ENCODE results near the gene IFT88. TPM values are rescaled to one million over a fixed set of nuclear protein-coding genes. Genes with fewer than 3 reads are reported as not detected.

Gene IFT88
- polyA plus RNA-seq, 1 experiment = 3.8 TPM

GRCh38 chr13:20588529-20589110, 21.7 kb downstream of the IFT88 start:
- TF ChIP-seq, protein P1, sequence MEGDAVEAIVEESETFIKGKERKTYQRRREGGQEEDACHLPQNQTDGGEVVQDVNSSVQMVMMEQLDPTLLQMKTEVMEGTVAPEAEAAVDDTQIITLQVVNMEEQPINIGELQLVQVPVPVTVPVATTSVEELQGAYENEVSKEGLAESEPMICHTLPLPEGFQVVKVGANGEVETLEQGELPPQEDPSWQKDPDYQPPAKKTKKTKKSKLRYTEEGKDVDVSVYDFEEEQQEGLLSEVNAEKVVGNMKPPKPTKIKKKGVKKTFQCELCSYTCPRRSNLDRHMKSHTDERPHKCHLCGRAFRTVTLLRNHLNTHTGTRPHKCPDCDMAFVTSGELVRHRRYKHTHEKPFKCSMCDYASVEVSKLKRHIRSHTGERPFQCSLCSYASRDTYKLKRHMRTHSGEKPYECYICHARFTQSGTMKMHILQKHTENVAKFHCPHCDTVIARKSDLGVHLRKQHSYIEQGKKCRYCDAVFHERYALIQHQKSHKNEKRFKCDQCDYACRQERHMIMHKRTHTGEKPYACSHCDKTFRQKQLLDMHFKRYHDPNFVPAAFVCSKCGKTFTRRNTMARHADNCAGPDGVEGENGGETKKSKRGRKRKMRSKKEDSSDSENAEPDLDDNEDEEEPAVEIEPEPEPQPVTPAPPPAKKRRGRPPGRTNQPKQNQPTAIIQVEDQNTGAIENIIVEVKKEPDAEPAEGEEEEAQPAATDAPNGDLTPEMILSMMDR (IDR thresholded peaks at IDR 0.05; ENCODE audit: insufficient read depth, low read depth, low read length) = no peak
- no peak for DNase-seq (ENCODE audit: low read depth)
- ChIA-PET POLR2A (no interaction called here), CTCF (interaction anchor here (1.3 to 1.8 kb wide), 2 partner anchors 19 to 115 kb away, joined by 3 read pairs; no protein-coding TSS in a partner anchor)
- Histone ChIP-seq H3K27me3 (ENCODE audit: control insufficient read depth, insufficient read depth, low read length) (no peaks in the 10 kb centered on the region), H3K4me3 (ENCODE audit: low read depth, low read length) (no peak overlapping the region), H3K36me3 (ENCODE audit: control insufficient read depth, insufficient read depth, low read length) (peaks cover 2% of the 10 kb centered on the region; the same call in 1 of the 2 replicates)

DNA sequence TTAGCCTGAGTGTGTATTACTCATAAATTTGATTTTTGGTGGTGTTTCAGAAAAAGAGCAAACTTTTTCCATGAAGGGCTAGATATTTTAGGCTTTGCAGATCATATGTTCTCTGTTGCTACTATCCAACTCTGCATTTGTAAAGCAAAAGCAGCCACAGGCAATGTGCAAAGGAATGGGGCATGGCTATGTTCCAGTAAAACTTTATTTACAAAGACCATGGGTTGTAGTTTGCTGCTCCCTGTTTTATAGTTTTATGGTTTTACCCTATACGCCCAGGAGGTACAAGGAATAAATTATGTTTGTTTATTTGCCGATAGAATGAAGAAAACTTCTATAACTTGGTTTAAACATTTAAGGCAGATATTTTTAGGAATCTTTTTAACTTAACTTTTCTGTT, 23.6 kb downstream of the IFT88 start:
- Histone ChIP-seq H3K27me3 (ENCODE audit: control insufficient read depth, insufficient read depth, low read length) (no peaks in the 10 kb centered on the region), H3K4me3 (ENCODE audit: low read depth, low read length) (no peak overlapping the region), H3K36me3 (ENCODE audit: control insufficient read depth, insufficient read depth, low read length) (no peaks in the 10 kb centered on the region)
- no peak for DNase-seq (ENCODE audit: low read depth)
- ChIA-PET POLR2A (no interaction called here), CTCF (no interaction called here)
- TF ChIP-seq, protein P1 (IDR thresholded peaks at IDR 0.05; ENCODE audit: insufficient read depth, low read depth, low read length) = no peak

DNA sequence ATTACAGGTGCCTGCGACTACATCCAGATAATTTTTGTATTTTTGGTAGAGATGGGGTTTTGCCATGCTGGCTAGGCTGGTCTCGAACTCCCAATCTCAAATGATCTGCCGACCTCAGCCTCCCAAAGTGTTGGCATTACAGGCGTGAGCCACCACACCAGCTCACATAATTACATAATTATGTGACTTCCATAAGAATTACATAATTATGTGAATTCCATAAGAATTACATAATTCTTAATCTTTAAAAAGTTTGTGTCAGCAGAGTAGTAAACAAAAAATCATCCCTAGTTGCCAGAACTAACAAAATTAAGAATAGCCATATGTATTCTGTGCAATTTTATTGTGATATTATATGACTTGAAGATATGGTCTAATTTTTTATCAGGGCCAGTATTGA, 25.6 kb downstream of the IFT88 start:
- Histone ChIP-seq H3K36me3 (ENCODE audit: control insufficient read depth, insufficient read depth, low read length) (no peaks in the 10 kb centered on the region), H3K27me3 (ENCODE audit: control insufficient read depth, insufficient read depth, low read length) (no peaks in the 10 kb centered on the region), H3K4me3 (ENCODE audit: low read depth, low read length) (no peak overlapping the region)
- ChIA-PET CTCF (interaction anchor here (1.2 kb wide), 1 partner anchor 8 kb away, joined by 3 read pairs; no protein-coding TSS in a partner anchor), POLR2A (no interaction called here)
- no peak for DNase-seq (ENCODE audit: low read depth)
- TF ChIP-seq, protein P1 (IDR thresholded peaks at IDR 0.05; ENCODE audit: insufficient read depth, low read depth, low read length) = no peak

GRCh38 chr13:20594280-20594679, 27.3 kb downstream of the IFT88 start:
- H3K4me3 ChIP-seq (ENCODE audit: low read depth, low read length) = no peak overlapping the region
- H3K36me3 ChIP-seq (ENCODE audit: control insufficient read depth, insufficient read depth, low read length) = no peaks in the 10 kb centered on the region
- TF ChIP-seq, protein P1 (IDR thresholded peaks at IDR 0.05; ENCODE audit: insufficient read depth, low read depth, low read length) = no peak
- no peak for DNase-seq (ENCODE audit: low read depth)
- POLR2A ChIA-PET = no interaction called here
- no peaks in the 10 kb centered on the region for H3K27me3 ChIP-seq (ENCODE audit: control insufficient read depth, insufficient read depth, low read length)
- CTCF ChIA-PET = interaction anchor here (1.3 kb wide), 1 partner anchor 11 kb away, joined by 4 read pairs; no protein-coding TSS in a partner anchor

DNA sequence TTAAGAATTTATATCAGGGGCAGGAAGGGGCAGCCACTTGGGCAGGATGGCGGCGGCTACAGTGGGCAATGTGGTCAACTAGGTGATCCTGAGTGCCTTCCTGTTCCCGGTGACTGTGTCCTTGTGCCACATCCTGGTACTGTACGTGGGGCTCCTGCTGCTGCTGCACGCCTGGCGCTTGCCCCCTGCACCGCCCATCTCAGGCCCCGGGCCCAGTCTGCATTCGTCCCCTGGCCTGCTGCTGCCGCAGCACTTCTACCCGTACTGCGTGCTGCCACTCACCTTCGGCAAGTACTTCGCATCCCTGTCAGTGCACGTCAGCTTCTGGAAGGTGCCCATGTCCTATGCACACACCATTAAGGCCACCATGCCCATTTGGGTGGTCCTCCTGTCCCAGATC, 40.1 kb downstream of the IFT88 start:
- no peak for DNase-seq (ENCODE audit: low read depth)
- ChIA-PET CTCF (interaction anchor here (0.9 kb wide), 1 partner anchor 18 kb away, joined by 3 read pairs; no protein-coding TSS in a partner anchor), POLR2A (no interaction called here)
- H3K36me3 ChIP-seq (ENCODE audit: control insufficient read depth, insufficient read depth, low read length) = peaks cover 7% of the 10 kb centered on the region
- TF ChIP-seq, protein P1 (IDR thresholded peaks at IDR 0.05; ENCODE audit: insufficient read depth, low read depth, low read length) = no peak
- no peaks in the 10 kb centered on the region for H3K27me3 ChIP-seq (ENCODE audit: control insufficient read depth, insufficient read depth, low read length)
- H3K4me3 ChIP-seq (ENCODE audit: low read depth, low read length) = no peak overlapping the region
